Prostate gland (tissue), 2 donors: ENCODE data around the gene EIF5B.

Source experiments
- CTCF ChIP-seq, 4 experiments: fragments of 200-600 bp in 2 of 4; fragments of 450-650 bp in 2 of 4; sonication (generic) in 2 of 4; IDR thresholded peaks; 1 replicate in 3 of 4; 2 replicates in 1 of 4; pipeline ENCODE4 v1.5.1; 2016 to 2019; ENCODE audit warnings: antibody characterized with exemption in 4 of 4, mild to moderate bottlenecking in 2 of 4, moderate library complexity in 2 of 4
- POLR2A ChIP-seq: fragments of 450-650 bp; IDR thresholded peaks from one replicate; pipeline ENCODE4 v1.6.1; 2016; ENCODE audit warnings: antibody characterized with exemption, mild to moderate bottlenecking
- POLR2AphosphoS5 ChIP-seq: sonication (generic); formaldehyde crosslinking; IDR thresholded peaks from one replicate; pipeline ENCODE4 v1.6.1; 2017; ENCODE audit warnings: antibody characterized with exemption

- TF ChIP-seq POLR2AphosphoS5 = no peak
- TF ChIP-seq CTCF (IDR thresholded peaks at IDR 0.05) = no peak
- TF ChIP-seq POLR2A = no peak
Observed at GRCh38 chr2:99421469-99421868, 84.3 kb downstream of the EIF5B start.
